ENCODE data around the gene CLN3. TPM values are rescaled to one million over a fixed set of nuclear protein-coding genes. Genes with fewer than 3 reads are reported as not detected.
"Not testable (repeated sequence)": the region's sequence is repeated elsewhere in the genome, so short reads cannot be mapped to it uniquely, and the experiment has no call there.

The CLN3 gene
- 10 to 100 TPM; 15.7 to 22.8 TPM for total RNA-seq
- long read RNA-seq, donor 1, transcript CLN3-244 (16 exons, 3,832 nt) = major isoform, 5 of 12 reads
- long read RNA-seq, donor 1, partial matches to known transcripts = 3 of 12 reads
- long read RNA-seq, donor 1, other reads (novel, unspliced or antisense) = 1 of 12 reads
- long read RNA-seq, donor 2, transcript CLN3-244 (16 exons, 3,832 nt) = major isoform, 47 of 94 reads
- long read RNA-seq, donor 2, transcript CLN3-205 (15 exons, 1,876 nt) = minor isoform, 24 of 94 reads
- long read RNA-seq, donor 2, partial matches to known transcripts = 8 of 94 reads
- long read RNA-seq, donor 2, other reads (novel, unspliced or antisense) = 2 of 94 reads

GRCh38 chr16:28491970-28492474 is at the start of gene CLN3:
Gene CLN3, minus strand, starts transcription at chr16:28492074. Its CDS starts 315 bp downstream, at chr16:28491759.
- DNase-seq (ENCODE audit: low spot score) = peak; percentile 97
- intact Hi-C loops (cut with DNase I) = loop anchor here in 1 of 2 donors (10.0 kb wide), 1 partner anchor 53 kb away; no protein-coding TSS in a partner anchor

DNA sequence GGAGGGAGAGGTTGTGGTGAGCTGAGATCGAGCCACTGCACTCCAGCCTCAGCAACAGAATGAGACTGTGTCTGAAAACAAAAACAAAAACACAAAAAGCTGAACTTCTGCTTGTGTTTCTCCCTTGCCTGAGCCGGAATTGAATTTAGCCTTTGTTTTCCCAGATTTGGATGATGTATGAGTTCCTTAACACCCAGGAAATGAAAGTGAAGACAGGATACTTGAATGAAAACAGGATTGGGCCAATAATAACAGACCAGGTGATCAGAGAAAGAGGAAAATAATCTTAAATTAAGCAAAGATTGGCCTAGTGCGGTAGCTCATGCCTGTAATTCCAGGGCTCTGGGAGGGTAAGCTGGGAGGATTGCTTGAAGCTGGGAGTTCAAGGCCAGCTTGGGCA is 48.5 kb upstream of the CLN3 start:
- DNase-seq (ENCODE audit: low spot score) = no peak
- intact Hi-C loops (cut with DNase I) = loop anchor here in 1 of 2 donors (10.0 kb wide), 1 partner anchor 46 kb away; the partner anchor contains the start of genes APOBR and CLN3

- peak; percentile 97 for DNase-seq (ENCODE audit: low spot score)
- intact Hi-C loops (cut with DNase I) = no loop called here
Observed at GRCh38 chr16:28538733-28539596, 47.1 kb upstream of the CLN3 start, which contains the start of gene NUPR1. Gene NUPR1, minus strand, starts transcription at chr16:28538974. Its CDS starts 67 bp downstream, at chr16:28538907.

DNA sequence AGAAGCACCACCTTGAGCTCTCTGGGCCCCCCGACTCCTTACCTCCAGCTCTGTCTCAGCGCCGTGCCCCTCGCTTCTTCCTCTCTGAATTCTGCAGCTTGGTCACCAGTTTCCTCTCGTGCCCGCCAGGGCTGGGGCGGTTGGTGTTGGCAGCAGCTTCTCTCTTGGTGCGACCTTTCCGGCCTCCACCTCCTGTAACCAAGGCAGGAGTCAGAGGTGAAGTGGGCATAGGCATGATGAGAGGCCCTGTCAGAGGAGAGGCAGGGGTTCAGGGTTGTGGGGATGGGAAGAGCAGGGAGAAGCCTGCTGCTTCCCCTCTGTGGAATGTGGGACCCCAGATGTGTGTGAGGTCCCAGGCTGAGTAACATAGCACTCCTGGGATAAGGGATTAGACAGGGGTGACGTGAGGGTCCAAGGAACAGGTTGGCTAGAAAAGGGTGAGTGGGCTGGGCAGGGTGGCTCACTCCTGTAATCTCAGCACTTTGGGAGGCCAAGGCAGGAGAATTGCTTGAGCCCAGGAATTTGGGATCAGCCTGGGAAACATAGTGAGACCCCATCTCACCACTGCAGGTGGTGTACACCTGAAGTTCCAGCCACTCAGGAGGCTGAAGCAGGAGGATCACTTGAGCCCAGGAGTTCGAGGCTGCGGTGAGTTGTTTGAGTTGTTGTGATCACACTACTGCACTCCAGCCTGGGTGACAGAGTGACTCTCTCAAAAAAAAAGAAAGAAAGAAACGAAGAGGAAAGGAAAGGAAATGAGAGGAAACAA is 46.3 kb upstream of the CLN3 start:
- intact Hi-C loops (cut with DNase I) = no loop called here
- DNase-seq (ENCODE audit: low spot score) = no peak

GRCh38 chr16:28537076-28537475 is 45.2 kb upstream of the CLN3 start:
- no peak for DNase-seq (ENCODE audit: low spot score)
- intact Hi-C loops (cut with DNase I) = no loop called here

GRCh38 chr16:28534542-28535373 is 42.9 kb upstream of the CLN3 start:
- intact Hi-C loops (cut with DNase I) = no loop called here
- peak; percentile 85 for DNase-seq (ENCODE audit: low spot score)

DNA sequence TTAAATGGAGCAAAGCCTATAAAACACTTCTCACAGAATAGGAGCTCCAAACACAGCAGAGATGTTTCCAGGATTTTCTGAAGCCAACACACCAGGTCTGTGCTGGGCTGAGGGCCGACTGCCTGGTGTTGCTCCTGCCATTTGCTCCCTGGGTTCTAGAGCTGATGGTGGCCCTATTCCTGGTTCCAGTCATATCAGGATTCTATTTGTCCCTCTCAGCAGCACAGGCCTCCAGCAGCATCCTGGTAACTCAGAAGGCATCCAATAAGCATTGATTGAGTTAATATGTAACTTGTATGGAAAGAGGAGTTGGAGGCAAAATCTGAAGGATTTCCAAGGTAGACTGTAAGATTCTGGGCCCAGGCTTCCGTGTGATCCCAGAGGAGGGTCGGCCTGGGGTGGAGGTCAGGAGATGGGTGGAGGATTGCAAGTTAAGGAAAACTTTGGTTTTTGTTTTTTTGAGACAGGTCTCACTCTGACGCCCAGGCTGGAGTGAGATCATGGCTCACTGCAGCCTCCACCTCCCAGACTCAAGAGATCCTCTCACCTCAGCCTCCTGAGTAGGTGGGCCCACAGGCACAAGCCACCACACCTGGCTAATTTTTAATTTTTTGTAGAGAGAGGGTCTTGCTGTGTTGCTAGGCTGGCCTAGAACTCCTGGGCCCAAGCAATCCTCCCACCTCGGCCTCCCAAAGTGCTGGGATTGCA is 41.2 kb upstream of the CLN3 start:
- intact Hi-C loops (cut with DNase I) = no loop called here
- no peak for DNase-seq (ENCODE audit: low spot score)

DNA sequence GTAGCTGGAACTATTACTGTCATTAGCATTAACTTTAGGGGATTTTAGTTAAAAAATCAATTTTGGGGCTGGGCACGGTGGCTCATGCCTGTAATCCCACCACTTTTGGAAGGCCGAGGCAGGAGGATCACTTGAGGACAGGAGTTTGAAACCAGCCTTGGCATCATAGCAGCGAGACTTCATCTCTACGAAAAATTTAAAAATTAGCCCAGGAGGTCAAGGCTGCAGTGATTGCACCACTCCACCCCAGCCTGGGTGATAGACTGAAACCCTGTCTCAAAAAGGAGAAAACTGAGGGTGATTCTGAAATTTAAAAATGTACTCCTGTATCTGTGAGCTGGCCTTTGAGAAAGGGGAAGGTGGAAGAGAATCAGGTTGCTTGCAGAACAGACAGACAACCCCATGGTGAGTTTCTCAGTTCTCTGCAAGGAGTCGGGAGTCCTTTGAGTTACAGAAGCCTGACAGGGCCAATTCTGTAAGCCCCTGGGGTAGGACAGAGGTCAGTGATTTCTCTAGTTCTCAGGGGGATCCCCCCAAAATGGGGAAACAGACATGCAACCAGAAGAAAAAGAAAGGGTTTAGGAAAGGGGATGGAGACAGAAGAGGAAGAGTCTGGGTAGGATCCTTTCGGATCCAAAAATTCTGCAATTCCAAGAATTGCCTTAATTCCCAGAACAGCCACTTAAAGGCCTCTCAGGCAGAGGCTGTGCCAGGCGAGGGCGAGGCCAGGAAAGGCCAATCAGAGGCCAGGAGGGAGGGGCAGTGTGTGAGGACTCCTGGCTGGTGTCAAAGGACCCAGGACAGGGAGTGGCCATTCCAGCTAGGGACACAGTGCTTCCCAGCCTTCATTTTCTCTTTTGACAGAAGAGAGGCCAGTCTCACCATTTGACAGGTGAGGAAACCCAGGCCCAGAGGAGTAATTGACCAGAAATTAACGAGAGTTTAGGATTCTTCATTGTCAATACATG is 40.2 kb upstream of the CLN3 start:
- intact Hi-C loops (cut with DNase I) = no loop called here
- peak; percentile 95 for DNase-seq (ENCODE audit: low spot score)

- DNase-seq (ENCODE audit: low spot score) = no peak
- intact Hi-C loops (cut with DNase I) = no loop called here
Observed at GRCh38 chr16:28529124-28529523, 37.2 kb upstream of the CLN3 start.

DNA sequence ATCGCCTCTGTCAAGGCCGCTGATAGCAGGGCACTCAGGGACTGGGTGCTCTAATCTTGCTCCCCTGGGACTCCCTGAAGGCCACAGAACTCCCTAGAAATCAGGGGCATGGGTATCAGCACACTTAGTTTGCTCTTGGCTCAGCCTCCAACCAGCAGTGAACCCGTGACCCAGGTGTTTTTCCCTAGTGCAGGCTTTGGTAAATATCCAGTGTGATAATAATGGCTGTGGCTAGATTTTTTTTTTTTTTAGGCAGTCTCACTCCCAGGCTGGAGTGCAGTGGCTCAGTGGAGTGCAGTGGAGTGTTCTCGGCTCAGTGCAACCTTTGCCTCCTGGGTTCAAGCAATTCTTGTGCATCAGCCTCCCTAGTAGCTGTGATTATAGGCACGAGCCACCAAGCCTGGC is 36.6 kb upstream of the CLN3 start:
- intact Hi-C loops (cut with DNase I) = no loop called here

DNA sequence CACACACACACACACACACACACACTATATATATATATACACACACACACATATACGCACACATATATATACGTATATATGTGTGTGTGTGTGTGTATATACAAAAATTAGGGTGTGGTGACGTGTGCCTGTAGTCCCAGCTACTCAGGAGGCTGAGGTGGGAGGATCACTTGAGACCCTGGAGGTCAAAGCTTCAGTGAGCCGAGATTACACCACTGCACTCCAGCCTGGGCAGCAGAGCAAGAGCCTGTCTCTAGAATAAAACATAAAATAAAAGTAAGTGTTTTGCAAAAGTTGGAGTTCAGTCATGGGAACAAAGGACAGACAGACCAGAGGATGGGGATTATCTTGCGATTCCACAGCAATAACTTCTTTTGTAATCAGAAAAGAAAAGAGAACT is 36.1 kb upstream of the CLN3 start:
- intact Hi-C loops (cut with DNase I) = no loop called here
- DNase-seq (ENCODE audit: low spot score) = no peak

More for the DNA sequence above, 36.6 kb upstream of the CLN3 start:
- DNase-seq (ENCODE audit: low spot score) = no peak

DNA sequence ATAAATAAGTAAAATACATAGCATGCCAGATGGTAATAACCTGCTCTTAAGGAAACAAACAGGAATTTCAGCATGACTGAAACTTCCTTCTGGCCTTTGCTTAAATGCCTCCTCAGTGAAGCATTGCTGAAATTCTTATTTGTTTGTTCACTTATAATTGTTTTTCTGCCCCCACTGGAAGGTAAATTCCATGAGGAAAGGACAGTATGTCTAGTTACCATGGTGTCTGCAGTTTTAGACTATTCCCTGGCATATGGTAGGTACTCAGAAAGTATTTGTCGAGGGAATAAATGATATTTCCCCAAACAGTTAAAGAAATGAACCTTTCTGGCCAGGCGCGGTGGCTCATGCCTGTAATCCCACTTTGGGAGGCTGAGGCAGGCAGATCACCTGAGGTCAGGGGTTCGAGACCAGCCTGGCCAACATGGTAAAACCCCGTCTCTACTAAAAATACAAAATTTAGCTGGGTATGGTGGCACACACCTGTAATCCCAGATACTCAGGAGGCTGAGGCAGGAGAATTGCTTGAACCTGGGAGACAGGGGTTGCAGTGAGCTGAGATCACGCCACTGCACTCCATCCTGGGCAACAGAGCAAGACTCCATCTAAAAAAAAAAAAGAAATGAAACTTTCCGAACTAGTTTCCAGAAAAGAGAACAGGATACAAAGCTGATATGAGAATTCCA is 35.4 kb upstream of the CLN3 start:
- DNase-seq (ENCODE audit: low spot score); intact Hi-C loops (cut with DNase I): not testable (repeated sequence)

GRCh38 chr16:28526201-28527099 is 34.6 kb upstream of the CLN3 start:
- intact Hi-C loops (cut with DNase I) = no loop called here
- no peak for DNase-seq (ENCODE audit: low spot score)

DNA sequence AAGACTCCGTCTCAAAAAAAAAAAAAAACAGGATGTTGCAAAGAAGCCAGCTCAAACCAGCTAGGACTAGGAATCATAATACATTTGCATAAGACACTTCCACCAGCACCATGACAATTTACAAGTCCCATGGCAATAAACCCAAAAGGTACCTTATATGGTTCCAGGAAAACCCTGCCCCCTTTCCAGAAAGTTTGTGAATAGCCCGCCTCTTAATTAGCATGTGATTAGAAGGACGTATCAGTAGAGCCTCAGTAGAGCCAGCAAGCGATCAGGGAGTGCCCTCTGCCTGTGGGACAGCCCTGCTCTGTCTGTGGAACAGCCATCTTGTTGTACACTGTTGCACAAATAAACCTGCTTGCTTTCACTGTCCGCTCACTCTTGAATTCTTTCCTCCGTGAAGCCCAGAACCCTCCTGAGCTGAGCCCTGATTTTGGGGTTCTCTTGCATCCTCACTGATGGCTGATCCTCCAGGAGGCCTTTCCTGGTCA is 32.9 kb upstream of the CLN3 start:
- intact Hi-C loops (cut with DNase I) = no loop called here
- no peak for DNase-seq (ENCODE audit: low spot score)

- no peak for DNase-seq (ENCODE audit: low spot score)
- intact Hi-C loops (cut with DNase I) = no loop called here
Observed at GRCh38 chr16:28522792-28523191, 30.9 kb upstream of the CLN3 start.
